Measurements from ENCODE around the gene MLN.

DNA sequence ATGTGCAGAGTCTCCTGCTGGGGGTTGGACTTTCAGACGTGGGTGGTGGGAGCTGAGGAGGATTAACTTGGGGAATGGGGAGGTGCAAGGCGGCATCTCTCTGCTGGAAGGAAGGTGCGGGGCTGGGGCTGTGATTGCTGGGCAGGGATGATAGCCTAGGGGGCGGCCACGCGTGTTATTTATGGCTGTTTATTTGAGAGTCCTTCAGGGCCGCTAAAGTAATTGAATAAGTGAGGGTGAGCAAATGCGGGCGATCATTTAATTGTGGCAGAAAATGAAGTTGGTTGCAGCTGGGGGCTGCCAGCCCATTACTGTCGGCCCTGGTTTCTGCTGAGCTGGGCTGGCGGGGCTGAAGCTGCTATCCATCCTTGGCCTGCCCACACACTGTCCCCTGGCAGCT, 49.6 kb downstream of the MLN start:
- TF ChIP-seq, protein P1, sequence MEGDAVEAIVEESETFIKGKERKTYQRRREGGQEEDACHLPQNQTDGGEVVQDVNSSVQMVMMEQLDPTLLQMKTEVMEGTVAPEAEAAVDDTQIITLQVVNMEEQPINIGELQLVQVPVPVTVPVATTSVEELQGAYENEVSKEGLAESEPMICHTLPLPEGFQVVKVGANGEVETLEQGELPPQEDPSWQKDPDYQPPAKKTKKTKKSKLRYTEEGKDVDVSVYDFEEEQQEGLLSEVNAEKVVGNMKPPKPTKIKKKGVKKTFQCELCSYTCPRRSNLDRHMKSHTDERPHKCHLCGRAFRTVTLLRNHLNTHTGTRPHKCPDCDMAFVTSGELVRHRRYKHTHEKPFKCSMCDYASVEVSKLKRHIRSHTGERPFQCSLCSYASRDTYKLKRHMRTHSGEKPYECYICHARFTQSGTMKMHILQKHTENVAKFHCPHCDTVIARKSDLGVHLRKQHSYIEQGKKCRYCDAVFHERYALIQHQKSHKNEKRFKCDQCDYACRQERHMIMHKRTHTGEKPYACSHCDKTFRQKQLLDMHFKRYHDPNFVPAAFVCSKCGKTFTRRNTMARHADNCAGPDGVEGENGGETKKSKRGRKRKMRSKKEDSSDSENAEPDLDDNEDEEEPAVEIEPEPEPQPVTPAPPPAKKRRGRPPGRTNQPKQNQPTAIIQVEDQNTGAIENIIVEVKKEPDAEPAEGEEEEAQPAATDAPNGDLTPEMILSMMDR (IDR thresholded peaks at IDR 0.05; ENCODE audit: borderline replicate concordance, extremely low read depth, low read length, poor library complexity, severe bottlenecking): no peak
- no peak for TF ChIP-seq EZH2 (IDR thresholded peaks at IDR 0.05; ENCODE audit: borderline replicate concordance, low read depth, low read length, severe bottlenecking)

All from DND-41 (cell line).